ENCODE data around the gene DNER. TPM values are rescaled to one million over a fixed set of nuclear protein-coding genes. Genes with fewer than 3 reads are reported as not detected.

The DNER gene
- total and polyA plus RNA-seq, 2 donors (not counting 3 experiments of a cell fraction or from before 2014, with no cell fraction given): 0.01 TPM; not detected in 1

DNA sequence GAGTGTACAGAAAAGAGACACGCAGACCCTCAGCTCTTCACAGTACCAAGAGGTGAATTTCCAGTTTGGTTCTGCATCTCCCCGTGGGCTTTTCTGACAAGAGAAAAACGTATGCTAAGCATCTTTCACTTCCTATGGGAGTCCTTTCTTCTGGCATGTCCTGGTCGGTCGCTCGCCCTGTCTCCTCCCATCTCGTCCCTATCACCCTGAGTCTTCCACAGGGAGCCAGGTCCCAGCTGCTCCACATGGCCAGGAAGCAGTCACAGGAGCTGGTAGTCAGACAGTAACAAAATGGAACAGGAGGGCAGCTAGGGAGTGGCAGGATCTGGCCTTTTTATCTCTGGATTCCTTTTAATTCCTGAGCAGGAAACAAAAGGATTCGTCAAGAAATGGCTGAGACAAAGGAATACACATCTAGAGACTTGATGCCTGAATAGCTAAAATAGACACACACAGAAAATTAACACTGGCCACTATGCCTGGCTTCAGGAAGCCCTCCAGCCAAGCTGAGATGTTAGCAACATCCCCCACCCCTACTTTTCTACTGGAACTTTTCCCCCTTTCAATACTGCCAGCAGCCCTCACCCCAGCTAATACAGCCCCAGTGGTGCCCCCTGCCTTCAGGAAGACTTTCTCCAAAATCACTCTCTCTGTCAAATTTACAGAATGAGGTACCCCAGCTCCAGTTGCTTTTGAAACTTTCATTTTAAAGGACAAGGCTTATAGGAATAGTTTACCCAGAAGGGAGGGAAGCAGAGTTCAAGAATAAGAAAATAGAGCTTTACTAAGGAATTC is 136.1 kb downstream of the DNER start:
- Histone ChIP-seq H3K27me3 (ENCODE audit: control insufficient read depth in 2 of 2, insufficient read depth in 2 of 2, low read length in 2 of 2) (no peaks in the 10 kb centered on the region), H3K4me1 (ENCODE audit: control insufficient read depth, extremely low read depth, insufficient read depth, low read length) (no peaks in the 10 kb centered on the region), H3K36me3 (ENCODE audit: control insufficient read depth in 2 of 2, extremely low read depth in 1 of 2, insufficient read depth in 2 of 2, low read length in 2 of 2) (no peaks in the 10 kb centered on the region), H3K9me3 (replicated peaks; ENCODE audit: control insufficient read depth, insufficient read depth, low read length) (no peaks in the 10 kb centered on the region), H3K79me2 (ENCODE audit: control insufficient read depth, insufficient read depth, low read length) (no peaks in the 10 kb centered on the region), H2AFZ (ENCODE audit: low read depth, low read length) (no peak overlapping the region), H3K9me1 (replicated peaks; ENCODE audit: control insufficient read depth, extremely low read depth, insufficient read depth, low read length) (no peaks in the 10 kb centered on the region), H3K9ac (replicated peaks; ENCODE audit: extremely low read depth, insufficient read depth, low read length) (no peak overlapping the region), H4K20me1 (replicated peaks; ENCODE audit: control insufficient read depth, extremely low read depth, insufficient read depth, low read length) (no peaks in the 10 kb centered on the region), H3K4me2 (ENCODE audit: insufficient read depth, low read length) (no peak overlapping the region), H3K4me3 (replicated peaks in 1 of 3; ENCODE audit: insufficient read depth in 1 of 3, low read depth in 1 of 3, low read length in 3 of 3) (no peak overlapping the region), H3K27ac (ENCODE audit: insufficient read depth, low read depth, low read length) (no peak overlapping the region)
- no peak for FAIRE-seq
- dilution Hi-C loops (cut with MboI; ENCODE audit: extremely low pct_ligation_motif_present, low sequenced_read_pairs): no loop called here
- no peak for DNase-seq (ENCODE audit: low read depth, low spot score)
- TF ChIP-seq MYC (IDR thresholded peaks at IDR 0.05; ENCODE audit: low read depth, low read length) (no peak), JUN (IDR thresholded peaks at IDR 0.05; ENCODE audit: borderline replicate concordance, insufficient read depth, insufficient read length, low read depth) (no peak)
- POLR2A ChIA-PET: no interaction called here
- CTCF ChIA-PET: interaction anchor here (0.5 to 4.3 kb wide), 4 partner anchors 9 to 305 kb away, joined by 3 to 21 read pairs (median 8); no protein-coding TSS in a partner anchor
- intact Hi-C loops (cut with micrococcal nuclease): no loop called here
- BruUV-seq (replicated peaks): no TSS peak

DNA sequence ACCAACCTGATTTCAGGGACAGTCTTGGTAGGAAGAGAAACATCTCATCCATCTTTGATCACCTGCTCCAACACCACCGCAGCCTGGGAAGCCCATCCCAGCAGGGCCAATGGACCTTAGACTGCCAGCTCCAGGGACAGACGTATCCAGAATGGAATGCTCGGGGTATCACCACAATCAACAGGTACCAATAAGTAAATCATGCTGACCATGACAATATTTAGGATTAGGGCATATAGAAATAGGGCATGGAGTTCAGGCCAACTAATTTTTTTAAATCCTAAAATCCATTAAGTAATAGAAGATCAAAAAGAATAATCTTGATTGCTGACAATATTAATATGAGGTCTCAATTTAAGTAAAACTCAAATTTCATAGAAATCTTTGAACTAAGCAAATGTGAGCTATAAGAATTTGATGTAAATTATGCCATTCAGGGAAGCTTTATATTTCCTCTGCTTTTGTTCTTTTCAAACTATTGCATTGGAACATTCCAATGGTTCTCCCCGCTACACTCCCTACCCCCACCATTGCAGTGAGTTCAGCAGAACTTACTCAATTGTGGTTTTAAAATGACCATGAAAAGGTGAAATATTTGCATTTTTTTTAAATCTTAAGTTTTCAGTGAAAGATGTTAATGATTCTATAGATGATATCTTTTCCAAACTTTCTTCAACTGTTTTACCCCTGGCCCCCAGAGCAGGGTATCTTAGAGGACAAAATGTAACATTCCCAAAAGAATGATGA is 138.6 kb downstream of the DNER start:
- Histone ChIP-seq H3K79me2 (ENCODE audit: control insufficient read depth, insufficient read depth, low read length) (no peaks in the 10 kb centered on the region), H3K4me1 (ENCODE audit: control insufficient read depth, extremely low read depth, insufficient read depth, low read length) (no peaks in the 10 kb centered on the region), H3K4me3 (replicated peaks in 1 of 3; ENCODE audit: insufficient read depth in 1 of 3, low read depth in 1 of 3, low read length in 3 of 3) (no peak overlapping the region), H4K20me1 (replicated peaks; ENCODE audit: control insufficient read depth, extremely low read depth, insufficient read depth, low read length) (no peaks in the 10 kb centered on the region), H3K9ac (replicated peaks; ENCODE audit: extremely low read depth, insufficient read depth, low read length) (no peak overlapping the region), H3K4me2 (ENCODE audit: insufficient read depth, low read length) (no peak overlapping the region), H3K9me1 (replicated peaks; ENCODE audit: control insufficient read depth, extremely low read depth, insufficient read depth, low read length) (no peaks in the 10 kb centered on the region), H2AFZ (ENCODE audit: low read depth, low read length) (no peak overlapping the region), H3K9me3 (replicated peaks; ENCODE audit: control insufficient read depth, insufficient read depth, low read length) (no peaks in the 10 kb centered on the region), H3K36me3 (ENCODE audit: control insufficient read depth in 2 of 2, extremely low read depth in 1 of 2, insufficient read depth in 2 of 2, low read length in 2 of 2) (no peaks in the 10 kb centered on the region), H3K27me3 (ENCODE audit: control insufficient read depth in 2 of 2, insufficient read depth in 2 of 2, low read length in 2 of 2) (no peaks in the 10 kb centered on the region), H3K27ac (ENCODE audit: insufficient read depth, low read depth, low read length) (no peak overlapping the region)
- intact Hi-C loops (cut with micrococcal nuclease): no loop called here
- TF ChIP-seq JUN (IDR thresholded peaks at IDR 0.05; ENCODE audit: borderline replicate concordance, insufficient read depth, insufficient read length, low read depth) (no peak), POLR2AphosphoS5 (IDR thresholded peaks at IDR 0.05; ENCODE audit: insufficient read depth, low read depth, low read length) (no peak), MYC (IDR thresholded peaks at IDR 0.05; ENCODE audit: low read depth, low read length) (no peak), EZH2 (IDR thresholded peaks at IDR 0.05; ENCODE audit: borderline replicate concordance, low read depth, low read length, severe bottlenecking) (no peak), GATA2 (IDR thresholded peaks at IDR 0.05; ENCODE audit: insufficient read depth, insufficient read length, low read depth, low read length) (no peak), FOS (IDR thresholded peaks at IDR 0.05; ENCODE audit: borderline replicate concordance, insufficient read depth, low read length) (no peak), POLR2A (IDR thresholded peaks at IDR 0.05; ENCODE audit: low read depth, low read length) (no peak)
- TF ChIP-seq, protein P1, sequence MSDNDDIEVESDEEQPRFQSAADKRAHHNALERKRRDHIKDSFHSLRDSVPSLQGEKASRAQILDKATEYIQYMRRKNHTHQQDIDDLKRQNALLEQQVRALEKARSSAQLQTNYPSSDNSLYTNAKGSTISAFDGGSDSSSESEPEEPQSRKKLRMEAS (IDR thresholded peaks at IDR 0.05; ENCODE audit: insufficient read depth, insufficient read length): no peak
- TF ChIP-seq, protein P2, sequence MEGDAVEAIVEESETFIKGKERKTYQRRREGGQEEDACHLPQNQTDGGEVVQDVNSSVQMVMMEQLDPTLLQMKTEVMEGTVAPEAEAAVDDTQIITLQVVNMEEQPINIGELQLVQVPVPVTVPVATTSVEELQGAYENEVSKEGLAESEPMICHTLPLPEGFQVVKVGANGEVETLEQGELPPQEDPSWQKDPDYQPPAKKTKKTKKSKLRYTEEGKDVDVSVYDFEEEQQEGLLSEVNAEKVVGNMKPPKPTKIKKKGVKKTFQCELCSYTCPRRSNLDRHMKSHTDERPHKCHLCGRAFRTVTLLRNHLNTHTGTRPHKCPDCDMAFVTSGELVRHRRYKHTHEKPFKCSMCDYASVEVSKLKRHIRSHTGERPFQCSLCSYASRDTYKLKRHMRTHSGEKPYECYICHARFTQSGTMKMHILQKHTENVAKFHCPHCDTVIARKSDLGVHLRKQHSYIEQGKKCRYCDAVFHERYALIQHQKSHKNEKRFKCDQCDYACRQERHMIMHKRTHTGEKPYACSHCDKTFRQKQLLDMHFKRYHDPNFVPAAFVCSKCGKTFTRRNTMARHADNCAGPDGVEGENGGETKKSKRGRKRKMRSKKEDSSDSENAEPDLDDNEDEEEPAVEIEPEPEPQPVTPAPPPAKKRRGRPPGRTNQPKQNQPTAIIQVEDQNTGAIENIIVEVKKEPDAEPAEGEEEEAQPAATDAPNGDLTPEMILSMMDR (IDR thresholded peaks at IDR 0.05; ENCODE audit: extremely low read depth in 1 of 2, insufficient read depth in 1 of 2, low read depth in 1 of 2, low read length in 2 of 2): no peak
- no peak for DNase-seq (ENCODE audit: low read depth, low spot score)
- dilution Hi-C loops (cut with MboI; ENCODE audit: extremely low pct_ligation_motif_present, low sequenced_read_pairs): no loop called here
- POLR2A ChIA-PET: no interaction called here
- CTCF ChIA-PET: interaction anchor here (1.6 to 4.3 kb wide), 2 partner anchors 11 to 145 kb away, joined by 9 to 21 read pairs; no protein-coding TSS in a partner anchor
- BruUV-seq (replicated peaks): no TSS peak
- no peak for FAIRE-seq
